Activated effector memory CD4-positive, alpha-beta T cell treated with anti-CD3 and anti-CD28 coated beads, Interleukin-2, amount 50 U/mL, for 16 hours (primary cell): ENCODE data around the gene PSG1.
"Not testable (repeated sequence)": the region's sequence is repeated elsewhere in the genome, so short reads cannot be mapped to it uniquely, and the experiment has no call there.

ENCODE experiments used
- DNase-seq: peaks from one replicate; pipeline ENCODE4 v3.0.0-alpha.2; 2020

PSG1 gene

DNA sequence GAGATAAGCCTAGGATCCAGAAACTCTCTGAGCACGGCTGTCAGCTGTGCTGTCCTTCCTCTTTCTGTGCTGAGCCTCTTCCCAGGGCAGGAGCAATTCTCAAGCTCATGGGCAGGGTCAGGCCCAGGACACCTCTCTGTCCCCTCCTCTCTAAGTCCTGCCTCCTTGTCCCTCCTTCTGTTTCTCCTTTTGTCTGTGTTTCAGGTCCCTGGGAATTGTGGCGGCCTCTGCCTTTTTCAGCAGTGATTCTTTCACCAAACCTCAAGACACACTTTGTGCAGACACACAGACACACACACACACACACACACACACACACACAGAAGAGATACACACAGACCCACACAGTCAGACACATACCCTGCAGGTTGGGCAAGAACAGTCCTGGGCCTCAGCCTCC, at the start of gene PSG1:
Gene PSG1 (minus strand): TSS at position 101 of the 400 bp plus-strand sequence. CDS start 132 bp downstream, outside the sequence.
- DNase-seq, result no peak

DNA sequence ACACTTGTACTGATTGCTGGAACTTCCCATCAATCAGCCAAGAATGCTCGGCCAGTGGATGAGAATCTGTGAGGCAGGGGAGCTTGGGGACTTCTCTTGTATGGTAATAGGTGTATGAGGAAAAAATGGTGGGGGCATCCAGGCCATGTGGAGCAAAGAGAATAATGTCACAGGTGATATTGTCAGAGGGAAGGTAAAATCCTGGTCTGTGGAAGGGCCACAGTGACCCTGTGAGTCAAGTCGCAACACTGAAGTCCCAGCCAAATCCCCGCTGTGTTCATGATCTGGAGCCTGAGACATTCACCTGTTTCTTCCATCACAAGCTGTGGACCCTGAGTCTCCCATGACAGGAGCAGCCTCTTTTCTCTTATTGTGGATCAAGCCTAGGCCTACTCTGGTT, 49.4 kb upstream of the PSG1 start:
- DNase-seq, result no peak

DNA sequence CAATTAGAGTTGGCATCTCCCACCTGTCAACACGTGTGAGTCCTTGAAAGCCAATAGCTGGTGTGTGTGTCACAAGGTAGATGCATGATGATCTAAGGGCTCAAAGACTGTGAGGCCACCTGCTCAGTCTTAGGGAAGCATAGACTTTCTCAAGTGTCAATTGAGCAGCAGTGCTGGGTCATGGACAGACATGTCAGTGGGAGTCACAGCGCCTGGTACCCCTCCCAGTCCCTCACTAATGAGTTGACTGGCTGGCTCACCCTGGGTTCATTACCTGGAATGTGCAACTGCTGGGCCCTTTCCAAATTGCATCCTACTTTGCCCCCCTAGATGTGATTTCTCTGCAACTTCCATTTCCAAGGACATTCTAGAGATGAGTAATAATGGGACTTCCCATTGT, 47.3 kb upstream of the PSG1 start:
- DNase-seq, result no peak

DNA sequence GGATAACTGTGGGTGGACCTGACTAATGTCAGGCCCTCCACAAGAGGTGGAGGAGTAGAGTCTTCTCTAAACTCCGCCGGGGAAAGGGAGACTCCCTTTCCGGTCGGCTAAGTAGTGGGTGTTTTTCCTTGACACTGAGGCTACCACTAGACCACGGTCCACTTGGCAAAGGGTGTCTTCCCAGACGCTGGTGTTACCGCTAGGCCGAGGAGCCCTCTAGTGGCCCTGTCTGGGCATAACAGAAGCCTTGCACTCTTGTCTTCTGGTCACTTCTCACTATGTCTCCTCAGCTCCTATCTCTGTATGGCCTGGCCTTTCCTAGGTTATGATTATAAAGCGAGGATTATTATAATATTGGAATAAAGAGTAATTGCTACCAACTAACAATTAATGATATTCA, 43.6 kb upstream of the PSG1 start:
- peak; percentile 68 for DNase-seq

DNA sequence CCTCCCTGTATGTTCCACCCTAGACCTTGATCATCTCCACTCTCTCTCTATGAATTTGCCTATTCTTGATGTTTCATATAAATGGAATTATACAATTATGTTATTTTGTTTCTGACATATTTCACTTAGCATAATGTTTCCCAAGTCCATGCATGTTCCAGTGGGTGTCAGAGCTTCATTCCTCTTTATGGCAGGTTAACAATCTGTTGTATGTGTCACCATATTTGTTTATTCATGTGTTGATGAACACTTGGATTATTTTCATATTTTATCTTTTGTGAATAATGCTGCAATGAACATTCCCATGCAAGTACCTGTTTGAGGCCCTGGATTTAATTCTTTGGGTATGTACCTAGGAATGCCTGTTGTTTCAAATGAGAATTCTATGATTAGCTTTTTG, 41.5 kb upstream of the PSG1 start:
- DNase-seq, result not testable (repeated sequence)

DNA sequence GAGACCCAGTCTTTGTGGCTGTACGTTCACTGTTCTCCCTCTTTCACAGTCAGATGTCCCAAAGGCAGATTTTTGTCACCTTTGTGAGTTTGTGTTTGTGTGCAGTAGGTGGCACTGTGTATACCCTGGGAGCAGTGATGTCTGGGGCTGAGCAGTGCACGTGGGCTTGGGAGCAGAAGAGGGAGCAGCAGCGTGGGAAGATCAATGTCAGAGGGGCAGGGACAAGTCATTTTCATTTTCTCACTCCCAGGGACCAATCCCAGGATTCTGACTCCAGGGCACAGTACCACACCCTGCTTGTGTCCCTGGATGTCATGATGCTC, 40.2 kb upstream of the PSG1 start:
- DNase-seq, result no peak

DNA sequence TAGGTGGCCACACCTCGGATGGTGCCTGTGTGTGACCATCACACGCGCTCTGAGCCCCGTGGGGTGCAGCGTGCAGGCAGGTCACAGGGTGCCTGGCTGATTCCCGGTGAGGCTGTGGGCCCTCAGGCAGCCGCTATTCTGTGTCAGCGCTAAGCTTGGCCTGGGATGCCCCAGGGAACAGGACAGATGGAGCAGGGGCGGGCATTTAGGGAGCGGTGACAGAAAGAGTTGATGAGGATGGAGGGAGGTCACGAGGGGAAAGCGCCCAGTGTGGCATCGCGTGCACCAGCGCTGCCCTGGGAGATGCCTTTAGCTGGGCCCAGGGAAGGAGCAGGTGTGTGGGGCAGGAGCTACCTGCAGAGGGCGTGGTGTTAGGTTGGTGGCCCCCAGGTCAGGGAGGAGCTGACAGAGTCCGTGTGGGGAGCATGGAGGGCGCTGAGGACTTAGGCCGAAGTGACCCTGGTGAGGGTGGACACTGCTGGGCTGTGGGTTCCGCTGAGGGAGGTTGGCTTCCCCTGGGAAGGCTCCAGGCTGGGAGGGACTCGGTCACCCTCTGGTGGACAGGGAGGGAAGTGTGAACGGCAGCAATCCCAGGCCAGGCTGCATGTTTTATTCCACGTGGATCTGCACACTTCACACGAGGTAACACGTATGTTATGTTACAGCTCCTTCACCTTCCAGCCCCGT, 39.7 kb upstream of the PSG1 start:
- DNase-seq, result not testable (repeated sequence)

DNA sequence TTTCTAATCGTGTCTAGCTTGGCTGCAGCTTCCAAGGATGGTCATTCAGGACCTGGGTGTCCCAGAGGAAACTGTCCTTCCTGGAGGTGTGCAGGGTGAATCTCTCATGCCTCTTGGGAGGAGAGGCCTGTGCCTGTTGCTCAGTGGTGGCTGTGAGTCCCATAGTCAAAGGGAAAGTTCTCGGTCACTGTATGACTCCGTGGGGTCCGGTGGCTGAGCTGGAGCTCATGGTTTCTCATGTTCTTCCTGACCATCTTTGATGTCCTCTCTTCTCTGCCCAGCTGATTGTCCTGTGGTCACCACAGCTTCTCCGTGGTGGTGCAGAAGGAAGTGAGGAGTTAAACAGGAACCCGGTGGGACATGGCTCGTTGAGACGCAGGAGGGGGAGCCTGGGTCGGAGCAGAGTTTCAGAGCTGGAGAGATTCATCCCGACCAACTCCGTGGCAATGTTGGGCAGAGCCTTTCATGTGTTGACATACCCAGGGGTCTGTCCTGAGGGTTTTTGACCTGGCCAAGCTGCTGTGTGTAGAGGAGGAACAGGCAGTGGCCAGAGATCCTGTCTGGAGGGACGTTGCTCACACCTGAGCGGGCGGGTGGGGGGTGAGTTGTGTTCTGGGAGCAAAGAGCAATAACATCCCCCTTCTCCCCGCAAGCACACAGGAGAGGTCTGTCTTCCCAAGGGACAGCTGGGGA, 39.0 kb upstream of the PSG1 start:
- not testable (repeated sequence) for DNase-seq

DNA sequence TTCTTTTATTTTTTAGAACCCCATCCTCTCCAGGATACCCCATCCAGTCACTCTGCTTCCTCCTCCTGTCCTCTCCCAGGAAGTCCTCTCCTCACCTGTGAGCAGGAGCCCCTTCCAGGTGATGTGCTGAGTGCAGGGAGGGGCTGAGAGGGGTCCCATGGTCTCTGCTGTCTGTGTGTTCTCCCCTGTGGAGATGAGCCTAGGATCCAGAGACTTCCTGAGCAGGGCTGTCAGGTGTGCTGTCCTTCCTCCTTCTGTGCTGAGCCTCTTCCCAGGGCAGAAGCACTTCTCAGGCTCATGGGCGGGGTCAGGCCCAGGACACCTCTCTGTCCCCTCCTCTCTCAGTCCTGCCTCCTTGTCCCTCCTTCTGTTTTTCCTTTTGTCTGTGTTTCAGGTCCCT, 38.1 kb upstream of the PSG1 start, which contains the start of gene PSG6:
Gene PSG6 (minus strand): TSS at position 261 of the 400 bp plus-strand sequence. CDS start 102 bp downstream, at position 159.
- DNase-seq, result not testable (repeated sequence)

DNA sequence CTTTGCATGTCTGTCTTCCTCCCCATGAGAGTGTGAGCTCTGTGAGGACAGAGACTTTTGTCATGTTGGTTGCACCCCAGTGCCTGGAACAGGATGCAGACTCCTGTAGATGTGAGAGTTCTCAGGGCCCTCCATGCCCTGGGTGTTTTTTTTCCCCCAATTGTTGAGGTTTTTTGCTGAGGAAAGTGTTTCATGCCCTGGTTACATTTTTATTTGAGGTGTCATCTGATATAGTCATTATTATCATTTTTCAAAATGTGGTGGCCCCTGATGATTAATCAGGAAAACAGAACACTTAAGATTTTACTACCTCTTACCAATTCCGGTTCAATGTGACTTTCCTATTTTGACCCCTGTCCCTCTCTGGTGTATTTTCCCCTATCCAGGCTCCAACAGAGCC, 37.4 kb upstream of the PSG1 start:
- not testable (repeated sequence) for DNase-seq

DNA sequence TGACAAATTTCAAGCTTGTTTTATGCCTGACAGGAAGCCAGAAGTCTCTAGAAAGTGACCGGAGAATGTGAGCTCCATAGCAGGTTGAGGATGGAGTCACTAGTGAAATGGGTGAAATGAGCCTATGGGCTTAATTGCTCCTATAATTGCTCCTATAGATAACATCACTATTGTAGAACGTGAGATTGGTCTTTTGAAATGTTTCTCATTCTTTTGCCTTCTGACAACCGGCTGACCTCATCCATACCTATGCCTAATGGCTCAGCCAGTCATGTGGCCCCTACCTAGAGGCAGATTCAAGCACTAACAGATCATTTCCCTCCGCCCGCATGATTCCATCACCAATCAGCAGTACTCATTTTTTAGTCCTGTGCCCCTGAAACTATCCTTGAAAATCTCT, 34.0 kb upstream of the PSG1 start:
- DNase-seq, result not testable (repeated sequence)

DNA sequence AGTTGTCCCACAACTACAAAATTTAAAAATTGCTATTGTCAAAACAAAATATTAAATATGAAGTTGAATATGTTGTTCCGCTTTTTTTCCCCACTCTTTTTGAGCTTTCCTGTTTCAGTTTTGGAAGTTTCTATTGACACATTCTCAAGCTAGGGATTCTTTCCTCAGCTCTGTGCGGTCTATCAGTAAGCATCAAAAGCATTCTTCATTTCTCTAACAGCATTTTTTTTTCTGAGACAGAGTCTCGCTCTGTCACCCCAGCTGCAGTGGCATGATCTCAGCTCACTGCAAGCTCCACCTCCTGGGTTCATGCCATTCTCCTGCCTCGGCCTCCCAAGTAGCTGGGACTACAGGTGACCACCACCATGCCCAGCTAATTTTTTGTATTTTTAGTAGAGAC, 33.4 kb upstream of the PSG1 start:
- not testable (repeated sequence) for DNase-seq

DNA sequence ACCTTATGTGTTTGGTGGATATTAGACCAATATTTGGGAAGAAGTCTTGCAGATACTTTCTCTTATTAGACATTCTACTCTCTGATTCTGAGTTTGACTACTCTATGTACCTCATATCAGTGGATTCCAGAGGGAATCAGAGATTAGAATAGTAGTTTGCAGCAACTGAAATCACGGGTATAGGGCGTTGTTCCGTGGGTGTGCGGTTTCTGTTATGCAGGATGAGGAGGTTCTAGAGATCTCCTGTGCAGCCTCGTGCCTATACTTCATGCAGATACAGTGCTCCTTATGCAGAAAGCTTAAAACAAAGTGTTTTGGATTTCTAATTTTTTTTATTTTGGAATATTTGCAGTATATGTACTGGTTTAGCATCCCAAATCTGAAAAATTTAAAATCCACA, 32.2 kb upstream of the PSG1 start:
- not testable (repeated sequence) for DNase-seq

DNA sequence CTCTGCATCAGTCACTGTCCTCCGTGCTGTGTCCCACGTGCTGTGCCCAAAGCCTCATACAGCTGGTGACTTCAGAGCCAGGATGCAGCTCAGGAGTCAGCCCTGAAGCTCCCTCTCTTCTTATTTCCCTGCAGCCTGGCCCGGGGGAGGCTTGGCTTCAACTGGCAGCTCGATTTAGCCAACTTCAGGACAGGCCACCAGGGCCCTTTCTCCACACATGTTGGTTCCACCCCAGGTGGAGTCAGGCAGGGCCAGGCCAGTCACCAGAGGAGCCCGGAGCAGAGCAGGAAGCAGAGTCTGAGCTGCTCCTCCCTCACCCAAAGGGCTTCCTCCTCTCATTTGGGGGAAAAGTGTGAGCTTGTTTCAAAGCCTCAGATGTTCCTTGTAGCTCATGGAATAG, 26.6 kb upstream of the PSG1 start:
- DNase-seq, result not testable (repeated sequence)

DNA sequence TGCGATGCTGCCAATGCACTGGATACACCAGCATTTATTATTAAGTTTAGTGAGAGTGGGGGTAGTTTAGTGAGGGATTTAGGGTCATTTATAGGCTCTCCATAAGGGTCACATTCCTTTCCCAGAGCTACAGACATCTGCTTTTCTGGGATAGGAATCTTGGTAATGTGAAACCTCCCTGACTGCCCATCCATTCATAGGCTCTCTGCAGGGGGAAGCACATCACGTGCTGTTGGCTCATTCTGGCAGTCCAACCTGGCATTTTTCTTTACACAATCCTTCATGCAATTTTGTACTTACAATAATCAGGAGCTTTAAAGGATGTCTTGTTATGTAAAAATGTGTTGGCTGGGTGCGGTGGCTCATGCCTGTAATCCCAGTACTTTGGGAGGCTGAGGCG, 21.0 kb upstream of the PSG1 start:
- not testable (repeated sequence) for DNase-seq

DNA sequence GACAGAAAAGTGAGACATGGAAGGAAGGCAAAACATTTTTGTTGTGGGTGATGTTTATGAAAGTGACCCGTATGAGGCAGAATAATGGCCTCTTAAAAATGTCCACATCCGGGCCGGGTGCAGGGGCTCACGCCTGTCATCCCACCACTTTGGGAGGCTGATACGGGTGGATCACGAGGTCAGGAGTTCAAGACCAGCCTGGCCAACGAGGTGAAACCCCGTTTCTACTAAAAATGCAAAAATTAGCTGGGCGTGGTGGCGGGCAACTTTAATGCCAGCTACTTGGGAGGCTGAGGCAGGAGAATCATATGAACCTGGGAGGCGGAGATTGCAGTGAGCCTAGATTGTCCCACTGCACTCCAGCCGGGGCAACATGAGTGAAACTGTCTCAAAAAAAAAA, 20.2 kb upstream of the PSG1 start:
- DNase-seq, result not testable (repeated sequence)

DNA sequence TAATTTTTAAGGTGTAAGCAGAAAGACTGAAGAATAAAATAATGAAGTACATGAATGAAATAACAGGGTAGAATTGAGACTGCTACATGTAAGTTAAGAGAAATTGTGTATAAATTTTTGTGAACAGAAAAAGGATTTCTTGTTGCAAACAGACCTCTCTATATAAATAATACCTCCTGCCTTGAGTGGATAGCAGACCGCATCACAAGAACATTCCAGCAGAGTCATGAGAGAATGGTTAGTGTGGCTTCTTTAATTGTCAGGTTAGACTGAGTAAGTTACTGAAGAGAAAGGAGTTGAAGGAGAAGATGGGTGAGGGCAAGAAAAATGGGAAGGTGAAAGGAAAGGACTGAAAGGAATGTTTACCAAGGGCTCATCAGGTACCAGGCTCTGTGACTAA, 19.6 kb upstream of the PSG1 start:
- not testable (repeated sequence) for DNase-seq

DNA sequence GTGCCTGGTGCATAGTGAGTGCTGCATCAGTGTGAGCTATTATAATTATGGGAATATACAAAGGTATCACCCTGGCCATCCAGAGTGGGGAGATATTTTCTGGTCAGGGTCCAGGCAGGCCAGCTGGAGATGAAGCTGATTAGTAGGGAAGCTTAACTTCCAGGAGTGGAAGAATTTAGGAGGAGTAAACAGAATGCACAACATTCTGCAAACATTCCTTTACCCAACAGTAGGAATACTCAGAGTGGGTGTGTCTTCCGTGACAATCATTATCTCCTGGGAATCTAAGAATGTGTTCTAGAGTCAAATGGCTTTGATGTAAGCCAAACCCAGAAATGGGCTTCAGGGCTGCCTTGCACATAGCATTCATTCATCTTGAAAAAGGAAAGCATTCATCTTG, 19.1 kb upstream of the PSG1 start:
- not testable (repeated sequence) for DNase-seq

DNA sequence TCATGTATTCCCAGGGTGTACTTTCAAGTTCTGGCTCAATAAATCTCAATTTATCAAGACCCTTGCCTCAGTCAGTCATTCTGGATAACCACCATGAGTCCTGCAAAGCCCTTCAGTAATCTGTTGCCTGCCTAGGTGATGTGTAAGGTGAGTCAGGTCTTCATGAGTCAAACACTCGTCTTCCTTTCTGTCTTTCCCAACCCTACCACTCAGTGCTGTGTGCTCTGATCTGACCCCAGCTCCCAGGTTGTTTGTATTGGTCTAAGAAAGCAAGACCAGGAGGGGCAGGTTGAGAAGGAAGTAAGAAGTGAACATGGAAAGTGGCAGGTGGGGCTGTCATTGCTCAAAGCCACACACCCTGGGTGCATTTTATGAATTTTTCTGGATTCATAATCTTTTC, 18.2 kb upstream of the PSG1 start:
- DNase-seq, result not testable (repeated sequence)

DNA sequence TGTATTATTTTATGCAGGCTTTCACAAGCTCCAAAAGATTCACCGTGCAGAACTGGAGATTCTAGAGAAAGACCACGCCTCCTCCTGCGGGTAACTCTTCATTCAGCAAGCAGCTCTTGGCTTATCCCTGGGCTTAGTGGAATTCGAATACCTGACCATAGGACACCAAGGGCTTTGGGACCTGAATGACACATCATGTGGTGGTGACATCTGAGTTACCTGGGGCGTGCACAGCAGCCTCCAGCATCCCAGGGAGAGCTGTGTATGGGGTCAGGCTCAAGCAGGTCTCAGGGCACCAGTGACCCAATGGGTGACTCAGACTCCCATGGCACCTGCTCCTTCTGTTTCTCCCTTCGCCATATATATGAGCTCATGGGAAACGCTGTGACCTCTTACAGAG, 10.9 kb upstream of the PSG1 start:
- not testable (repeated sequence) for DNase-seq

DNA sequence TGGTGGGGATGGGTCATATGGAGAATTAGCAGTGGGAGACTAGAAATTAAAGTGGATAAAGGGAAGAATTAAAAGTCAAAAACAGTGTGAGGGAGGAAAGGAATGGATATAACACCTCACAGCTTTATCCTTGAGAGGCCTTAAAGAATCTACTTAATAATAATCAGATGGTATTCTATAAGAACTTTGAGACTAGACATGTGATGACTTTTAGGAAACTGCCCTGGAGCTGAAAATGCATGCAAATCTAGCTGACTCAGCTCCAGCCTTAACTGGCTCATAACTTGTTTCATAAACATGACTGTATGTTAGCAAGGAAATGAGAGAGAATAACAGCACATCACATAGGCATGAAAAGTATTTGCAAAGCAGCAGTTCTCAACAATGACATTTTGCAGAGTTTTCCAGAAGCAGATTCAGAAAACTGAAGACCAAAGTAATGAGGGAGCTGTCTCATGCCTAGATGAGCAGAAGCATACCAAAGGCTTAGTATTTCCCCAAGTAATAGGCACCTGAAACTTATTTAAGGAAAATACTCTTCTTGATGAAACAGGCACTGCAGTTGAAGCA, 8.4 kb upstream of the PSG1 start:
- DNase-seq, result not testable (repeated sequence)

DNA sequence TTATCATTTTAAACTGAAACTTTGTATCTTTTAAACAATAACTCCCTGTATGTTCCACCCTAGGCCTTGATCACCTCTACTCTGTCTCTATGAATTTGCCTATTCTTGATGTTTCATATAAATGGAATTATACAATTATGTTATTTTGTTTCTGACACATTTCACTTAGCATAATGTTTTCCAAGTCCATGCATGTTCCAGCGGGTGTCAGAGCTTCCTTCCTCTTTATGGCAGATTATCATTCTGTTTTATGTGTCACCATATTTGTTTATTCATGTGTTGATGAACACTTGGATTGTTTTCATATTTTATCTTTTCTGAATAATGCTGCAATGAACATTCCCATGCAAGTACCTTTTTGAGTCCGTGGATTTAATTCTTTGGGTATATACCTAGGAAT, 3.2 kb upstream of the PSG1 start:
- DNase-seq, result not testable (repeated sequence)

DNA sequence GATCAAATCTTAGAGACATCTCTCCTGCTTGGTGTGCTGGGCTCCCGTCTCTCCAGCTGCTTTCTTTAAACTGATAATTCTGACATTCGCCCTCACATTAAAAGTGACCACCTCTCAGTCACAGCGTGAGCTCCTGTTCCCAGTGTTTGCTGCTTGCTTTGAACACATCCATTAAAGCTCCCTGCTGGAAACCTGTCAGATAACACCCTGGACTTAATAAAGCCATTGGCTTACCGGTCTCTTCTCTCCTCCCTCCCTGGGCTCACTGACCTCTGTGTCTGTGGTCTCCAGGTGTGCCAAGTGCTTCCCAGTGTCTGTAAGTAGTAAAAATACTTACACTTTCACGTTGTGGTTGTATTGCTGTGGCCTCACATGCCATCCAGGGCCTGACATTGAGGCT, 2.5 kb upstream of the PSG1 start:
- not testable (repeated sequence) for DNase-seq

DNA sequence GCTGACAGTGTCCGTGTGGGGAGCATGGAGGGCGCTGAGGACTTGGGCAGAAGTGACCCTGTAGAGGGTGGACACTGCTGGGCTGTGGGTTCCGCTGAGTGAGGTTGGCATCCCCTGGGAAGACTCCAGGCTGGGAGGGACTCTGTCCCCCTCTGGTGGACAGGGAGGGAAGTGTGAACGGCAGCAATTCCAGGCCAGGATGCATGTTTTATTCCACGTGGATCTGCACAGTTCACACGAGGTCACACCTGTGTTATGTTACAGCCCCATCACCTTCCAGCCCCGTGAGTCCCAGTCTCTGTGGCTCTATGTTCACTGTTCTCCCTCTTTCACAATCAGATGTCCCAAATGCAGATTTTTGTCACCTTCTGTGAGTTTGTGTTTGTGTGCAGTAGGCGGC, 1.8 kb upstream of the PSG1 start:
- not testable (repeated sequence) for DNase-seq
